Activated CD4-positive, alpha-beta T cell treated with anti-CD3 and anti-CD28 coated beads, Interleukin-2, amount 50 U/mL, for 4 hours (primary cell): ENCODE measurements around the gene NUCB1.
"Not testable (repeated sequence)": the region's sequence is repeated elsewhere in the genome, so short reads cannot be mapped to it uniquely, and the experiment has no call there.

ENCODE experiments used
- DNase-seq, 2 experiments: peaks; one replicate each; pipeline ENCODE4 v3.0.0-alpha.2; 2020

Gene NUCB1

GRCh38 chr19:48874303-48875135 is 25.6 kb upstream of the NUCB1 start:
- no peak for DNase-seq

- DNase-seq, result peak; percentile 35
Measured at GRCh38 chr19:48876043-48876981, 23.8 kb upstream of the NUCB1 start.

GRCh38 chr19:48877855-48878195 is 22.3 kb upstream of the NUCB1 start:
- no peak for DNase-seq

GRCh38 chr19:48878196-48879024 is 21.7 kb upstream of the NUCB1 start:
- no peak for DNase-seq

GRCh38 chr19:48879025-48879637 is 21.0 kb upstream of the NUCB1 start:
- no peak for DNase-seq

- not testable (repeated sequence) for DNase-seq
Measured at GRCh38 chr19:48879696-48880095, 20.4 kb upstream of the NUCB1 start.

- DNase-seq, result no peak
Measured at GRCh38 chr19:48881741-48882657, 18.1 kb upstream of the NUCB1 start.

GRCh38 chr19:48883726-48884125 is 16.4 kb upstream of the NUCB1 start:
- DNase-seq, result no peak

- no peak for DNase-seq
Measured at GRCh38 chr19:48887861-48888612, 12.1 kb upstream of the NUCB1 start.

- DNase-seq, result not testable (repeated sequence)
Measured at GRCh38 chr19:48889496-48889895, 10.6 kb upstream of the NUCB1 start.

- no peak for DNase-seq
Measured at GRCh38 chr19:48890551-48890950, 9.6 kb upstream of the NUCB1 start.

- DNase-seq, result no peak
Measured at GRCh38 chr19:48895226-48895625, 4.9 kb upstream of the NUCB1 start.

- DNase-seq, result no peak
Measured at GRCh38 chr19:48896191-48896720, 3.9 kb upstream of the NUCB1 start.

GRCh38 chr19:48897181-48897580 is 2.9 kb upstream of the NUCB1 start:
- DNase-seq, result no peak

GRCh38 chr19:48899386-48899749 is 744 bp upstream of the NUCB1 start:
- not testable (repeated sequence) for DNase-seq

GRCh38 chr19:48900477-48901406 is 630 bp downstream of the NUCB1 start:
- no peak for DNase-seq

- not testable (repeated sequence) for DNase-seq
Measured at GRCh38 chr19:48902291-48902690, 2.2 kb downstream of the NUCB1 start.

GRCh38 chr19:48903788-48904187 is 3.7 kb downstream of the NUCB1 start:
- DNase-seq, result not testable (repeated sequence)

- no peak for DNase-seq
Measured at GRCh38 chr19:48905664-48906063, 5.6 kb downstream of the NUCB1 start.
